Memory B cell (primary cell): ENCODE results near the gene RNF144A.

Experiments used
- ATAC-seq: fragments of 150-1000 bp; cut with Tn5 transposase; 2 replicates; pipeline ENCODE4 v1.10.0; 2021; ENCODE audit warnings: low read depth, mild to moderate bottlenecking, moderate library complexity
- DNase-seq, 2 donors: peaks; one replicate each; pipeline ENCODE4 v3.0.0; 2022; ENCODE audit warnings: low spot score in 2 of 2
- H3K27ac Mint-ChIP-seq: one replicate; pipeline ENCODE4 v1.8.0; 2022; ENCODE audit warnings: mild to moderate bottlenecking, moderate library complexity, mixed read lengths
- H3K27me3 Mint-ChIP-seq: one replicate; pipeline ENCODE4 v1.8.0; 2022; ENCODE audit warnings: mixed read lengths
- H3K36me3 Mint-ChIP-seq: one replicate; pipeline ENCODE4 v1.8.0; 2022; ENCODE audit warnings: mild to moderate bottlenecking, mixed read lengths
- H3K4me1 Mint-ChIP-seq: one replicate; pipeline ENCODE4 v1.8.0; 2022; ENCODE audit warnings: mixed read lengths
- H3K4me3 Mint-ChIP-seq: one replicate; pipeline ENCODE4 v1.8.0; 2022; ENCODE audit warnings: mild to moderate bottlenecking, moderate library complexity, mixed read lengths
- H3K9me3 Mint-ChIP-seq: one replicate; pipeline ENCODE4 v1.8.0; 2022; ENCODE audit warnings: mixed read lengths

The RNF144A gene

GRCh38 chr2:7033136-7033960, 116.1 kb downstream of the RNF144A start:
- H3K27ac Mint-ChIP-seq, result no peak overlapping the region
- no peak for DNase-seq
- H3K9me3 Mint-ChIP-seq, result peaks cover under 1% of the 10 kb centered on the region
- no peak for ATAC-seq
- peaks cover 4% of the 10 kb centered on the region for H3K36me3 Mint-ChIP-seq
- H3K4me3 Mint-ChIP-seq, result no peak overlapping the region
- H3K4me1 Mint-ChIP-seq, result peaks cover 3% of the 10 kb centered on the region
- H3K27me3 Mint-ChIP-seq, result no peaks in the 10 kb centered on the region

GRCh38 chr2:7034303-7034702, 117.1 kb downstream of the RNF144A start:
- no peak for ATAC-seq
- no peak for DNase-seq
- Mint-ChIP-seq H3K4me3 (no peak overlapping the region), H3K9me3 (peaks cover 7% of the 10 kb centered on the region), H3K4me1 (no peaks in the 10 kb centered on the region), H3K27ac (no peak overlapping the region), H3K36me3 (peaks cover 10% of the 10 kb centered on the region), H3K27me3 (no peaks in the 10 kb centered on the region)

GRCh38 chr2:7035884-7036283, 118.7 kb downstream of the RNF144A start:
- Mint-ChIP-seq H3K4me3 (no peak overlapping the region), H3K36me3 (peaks cover 10% of the 10 kb centered on the region), H3K4me1 (no peaks in the 10 kb centered on the region), H3K27ac (no peak overlapping the region), H3K27me3 (no peaks in the 10 kb centered on the region), H3K9me3 (peaks cover 7% of the 10 kb centered on the region)
- ATAC-seq (no peak), DNase-seq (no peak)

GRCh38 chr2:7037340-7038333, 120.4 kb downstream of the RNF144A start:
- Mint-ChIP-seq H3K27me3 (no peaks in the 10 kb centered on the region), H3K9me3 (peaks cover 7% of the 10 kb centered on the region), H3K4me3 (no peak overlapping the region), H3K4me1 (no peaks in the 10 kb centered on the region), H3K27ac (no peak overlapping the region), H3K36me3 (peaks cover 8% of the 10 kb centered on the region)
- ATAC-seq (peak; percentile 64), DNase-seq (peak; percentile 40 to 57)

GRCh38 chr2:7040547-7040946, 123.3 kb downstream of the RNF144A start:
- H3K9me3 Mint-ChIP-seq, result peaks cover 7% of the 10 kb centered on the region
- DNase-seq, result no peak
- H3K4me3 Mint-ChIP-seq, result no peak overlapping the region
- no peak overlapping the region for H3K27ac Mint-ChIP-seq
- peaks cover 6% of the 10 kb centered on the region for H3K36me3 Mint-ChIP-seq
- no peak for ATAC-seq
- H3K4me1 Mint-ChIP-seq, result no peaks in the 10 kb centered on the region
- peaks cover 5% of the 10 kb centered on the region for H3K27me3 Mint-ChIP-seq

GRCh38 chr2:7041421-7041820, 124.2 kb downstream of the RNF144A start:
- DNase-seq (no peak), ATAC-seq (no peak)
- H3K27me3 Mint-ChIP-seq, result peaks cover 9% of the 10 kb centered on the region
- peaks cover 7% of the 10 kb centered on the region for H3K9me3 Mint-ChIP-seq
- no peak overlapping the region for H3K4me3 Mint-ChIP-seq
- no peaks in the 10 kb centered on the region for H3K4me1 Mint-ChIP-seq
- H3K27ac Mint-ChIP-seq, result no peak overlapping the region
- peaks cover 6% of the 10 kb centered on the region for H3K36me3 Mint-ChIP-seq

GRCh38 chr2:7043690-7044089, 126.5 kb downstream of the RNF144A start:
- no peak overlapping the region for H3K4me3 Mint-ChIP-seq
- no peak for DNase-seq
- H3K27me3 Mint-ChIP-seq, result peaks cover 12% of the 10 kb centered on the region
- ATAC-seq, result no peak
- H3K9me3 Mint-ChIP-seq, result peaks cover 5% of the 10 kb centered on the region
- peaks cover 2% of the 10 kb centered on the region for H3K4me1 Mint-ChIP-seq
- no peak overlapping the region for H3K27ac Mint-ChIP-seq
- peaks cover 6% of the 10 kb centered on the region for H3K36me3 Mint-ChIP-seq

GRCh38 chr2:7044253-7045250, 127.3 kb downstream of the RNF144A start:
- Mint-ChIP-seq H3K27ac (no peak overlapping the region), H3K36me3 (no peaks in the 10 kb centered on the region), H3K4me1 (peaks cover 2% of the 10 kb centered on the region), H3K27me3 (peaks cover 12% of the 10 kb centered on the region), H3K4me3 (no peak overlapping the region), H3K9me3 (peaks cover under 1% of the 10 kb centered on the region)
- DNase-seq, result peak; percentile 49 to 56
- ATAC-seq, result peak; percentile 52

GRCh38 chr2:7045601-7046590, 128.7 kb downstream of the RNF144A start:
- DNase-seq (no peak), ATAC-seq (no peak)
- H3K4me1 Mint-ChIP-seq, result peaks cover 3% of the 10 kb centered on the region
- no peak overlapping the region for H3K4me3 Mint-ChIP-seq
- no peaks in the 10 kb centered on the region for H3K36me3 Mint-ChIP-seq
- H3K27me3 Mint-ChIP-seq, result peaks cover 15% of the 10 kb centered on the region
- H3K9me3 Mint-ChIP-seq, result peaks cover 6% of the 10 kb centered on the region
- no peak overlapping the region for H3K27ac Mint-ChIP-seq

GRCh38 chr2:7047661-7048060, 130.4 kb downstream of the RNF144A start:
- H3K4me3 Mint-ChIP-seq, result no peak overlapping the region
- no peaks in the 10 kb centered on the region for H3K36me3 Mint-ChIP-seq
- H3K9me3 Mint-ChIP-seq, result peaks cover 6% of the 10 kb centered on the region
- H3K27ac Mint-ChIP-seq, result no peak overlapping the region
- peaks cover 16% of the 10 kb centered on the region for H3K27me3 Mint-ChIP-seq
- no peak for DNase-seq
- peaks cover 11% of the 10 kb centered on the region for H3K4me1 Mint-ChIP-seq
- ATAC-seq, result no peak

GRCh38 chr2:7048762-7049294, 131.6 kb downstream of the RNF144A start:
- Mint-ChIP-seq H3K27ac (no peak overlapping the region), H3K36me3 (no peaks in the 10 kb centered on the region), H3K27me3 (peaks cover 16% of the 10 kb centered on the region)

GRCh38 chr2:7052404-7052803, 135.2 kb downstream of the RNF144A start:
- Mint-ChIP-seq H3K4me3 (no peak overlapping the region), H3K4me1 (peaks cover 14% of the 10 kb centered on the region), H3K27me3 (peaks cover 4% of the 10 kb centered on the region), H3K36me3 (no peaks in the 10 kb centered on the region), H3K27ac (no peak overlapping the region), H3K9me3 (peaks cover 6% of the 10 kb centered on the region)
- ATAC-seq (peak; percentile 57), DNase-seq (no peak)

More at GRCh38 chr2:7048762-7049294, 131.6 kb downstream of the RNF144A start:
- no peak for DNase-seq
- no peak for ATAC-seq
- H3K4me1 Mint-ChIP-seq, result peaks cover 13% of the 10 kb centered on the region
- peaks cover 6% of the 10 kb centered on the region for H3K9me3 Mint-ChIP-seq
- H3K4me3 Mint-ChIP-seq, result no peak overlapping the region
